ENCODE data around the gene FBN3.

The FBN3 gene

GRCh38 chr19:8041531-8041931 lies 107.9 kb downstream of the FBN3 start:
- TF ChIP-seq, protein P1, sequence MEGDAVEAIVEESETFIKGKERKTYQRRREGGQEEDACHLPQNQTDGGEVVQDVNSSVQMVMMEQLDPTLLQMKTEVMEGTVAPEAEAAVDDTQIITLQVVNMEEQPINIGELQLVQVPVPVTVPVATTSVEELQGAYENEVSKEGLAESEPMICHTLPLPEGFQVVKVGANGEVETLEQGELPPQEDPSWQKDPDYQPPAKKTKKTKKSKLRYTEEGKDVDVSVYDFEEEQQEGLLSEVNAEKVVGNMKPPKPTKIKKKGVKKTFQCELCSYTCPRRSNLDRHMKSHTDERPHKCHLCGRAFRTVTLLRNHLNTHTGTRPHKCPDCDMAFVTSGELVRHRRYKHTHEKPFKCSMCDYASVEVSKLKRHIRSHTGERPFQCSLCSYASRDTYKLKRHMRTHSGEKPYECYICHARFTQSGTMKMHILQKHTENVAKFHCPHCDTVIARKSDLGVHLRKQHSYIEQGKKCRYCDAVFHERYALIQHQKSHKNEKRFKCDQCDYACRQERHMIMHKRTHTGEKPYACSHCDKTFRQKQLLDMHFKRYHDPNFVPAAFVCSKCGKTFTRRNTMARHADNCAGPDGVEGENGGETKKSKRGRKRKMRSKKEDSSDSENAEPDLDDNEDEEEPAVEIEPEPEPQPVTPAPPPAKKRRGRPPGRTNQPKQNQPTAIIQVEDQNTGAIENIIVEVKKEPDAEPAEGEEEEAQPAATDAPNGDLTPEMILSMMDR (conservative IDR thresholded peaks at IDR 0.05; ENCODE audit: low read length), result no peak
- no peak for TF ChIP-seq EZH2phosphoT487 (IDR thresholded peaks at IDR 0.05; ENCODE audit: borderline replicate concordance)
- Histone ChIP-seq H3K79me2 (ENCODE audit: insufficient read depth, low read length) (no peaks in the 10 kb centered on the region), H3F3A (ENCODE audit: low read depth) (no peaks in the 10 kb centered on the region), H4K20me1 (ENCODE audit: insufficient read depth, low read length, poor library complexity, severe bottlenecking) (no peaks in the 10 kb centered on the region), H3K9ac (ENCODE audit: low read depth, low read length, poor library complexity, severe bottlenecking) (no peak overlapping the region), H3K9me3 (ENCODE audit: insufficient read depth, low read depth, low read length) (no peaks in the 10 kb centered on the region), H2AFZ (ENCODE audit: low read length) (no peak overlapping the region), H3K36me3 (ENCODE audit: insufficient read depth, low read length) (no peaks in the 10 kb centered on the region), H3K4me1 (ENCODE audit: insufficient read depth, low read length, poor library complexity, severe bottlenecking) (no peaks in the 10 kb centered on the region), H3K4me3 (ENCODE audit: low read length, poor library complexity, severe bottlenecking) (no peak overlapping the region), H3K4me2 (ENCODE audit: low read depth, low read length, poor library complexity, severe bottlenecking) (no peak overlapping the region), H3K9me2 (replicated peaks; ENCODE audit: low read depth, low read length) (no peaks in the 10 kb centered on the region), H3K27me3 (ENCODE audit: insufficient read depth, low read length, poor library complexity, severe bottlenecking) (no peaks in the 10 kb centered on the region)

GRCh38 chr19:8039231-8039630 lies 110.2 kb downstream of the FBN3 start:
- no peaks in the 10 kb centered on the region for H4K20me1 ChIP-seq (ENCODE audit: insufficient read depth, low read length, poor library complexity, severe bottlenecking)
- no peak overlapping the region for H3K4me2 ChIP-seq (ENCODE audit: low read depth, low read length, poor library complexity, severe bottlenecking)
- H3K4me1 ChIP-seq (ENCODE audit: insufficient read depth, low read length, poor library complexity, severe bottlenecking), result no peaks in the 10 kb centered on the region
- no peak for TF ChIP-seq EZH2phosphoT487 (IDR thresholded peaks at IDR 0.05; ENCODE audit: borderline replicate concordance)
- TF ChIP-seq, protein P1 (conservative IDR thresholded peaks at IDR 0.05; ENCODE audit: low read length), result no peak
- no peaks in the 10 kb centered on the region for H3K36me3 ChIP-seq (ENCODE audit: insufficient read depth, low read length)
- H3K9me2 ChIP-seq (replicated peaks; ENCODE audit: low read depth, low read length), result no peaks in the 10 kb centered on the region
- no peaks in the 10 kb centered on the region for H3K27me3 ChIP-seq (ENCODE audit: insufficient read depth, low read length, poor library complexity, severe bottlenecking)
- H3K4me3 ChIP-seq (ENCODE audit: low read length, poor library complexity, severe bottlenecking), result no peak overlapping the region
- no peaks in the 10 kb centered on the region for H3F3A ChIP-seq (ENCODE audit: low read depth)
- no peak overlapping the region for H3K9ac ChIP-seq (ENCODE audit: low read depth, low read length, poor library complexity, severe bottlenecking)
- H2AFZ ChIP-seq (ENCODE audit: low read length), result no peak overlapping the region
- no peaks in the 10 kb centered on the region for H3K79me2 ChIP-seq (ENCODE audit: insufficient read depth, low read length)
- no peaks in the 10 kb centered on the region for H3K9me3 ChIP-seq (ENCODE audit: insufficient read depth, low read depth, low read length)

GRCh38 chr19:8038815-8039214 lies 110.6 kb downstream of the FBN3 start:
- Histone ChIP-seq H4K20me1 (ENCODE audit: insufficient read depth, low read length, poor library complexity, severe bottlenecking) (no peaks in the 10 kb centered on the region), H3K36me3 (ENCODE audit: insufficient read depth, low read length) (no peaks in the 10 kb centered on the region), H3K27me3 (ENCODE audit: insufficient read depth, low read length, poor library complexity, severe bottlenecking) (no peaks in the 10 kb centered on the region), H3K4me2 (ENCODE audit: low read depth, low read length, poor library complexity, severe bottlenecking) (no peak overlapping the region), H2AFZ (ENCODE audit: low read length) (no peak overlapping the region), H3K4me3 (ENCODE audit: low read length, poor library complexity, severe bottlenecking) (no peak overlapping the region), H3K79me2 (ENCODE audit: insufficient read depth, low read length) (no peaks in the 10 kb centered on the region), H3K9me3 (ENCODE audit: insufficient read depth, low read depth, low read length) (no peaks in the 10 kb centered on the region), H3F3A (ENCODE audit: low read depth) (no peaks in the 10 kb centered on the region), H3K9me2 (replicated peaks; ENCODE audit: low read depth, low read length) (no peaks in the 10 kb centered on the region), H3K4me1 (ENCODE audit: insufficient read depth, low read length, poor library complexity, severe bottlenecking) (no peaks in the 10 kb centered on the region), H3K9ac (ENCODE audit: low read depth, low read length, poor library complexity, severe bottlenecking) (no peak overlapping the region)
- TF ChIP-seq EZH2phosphoT487 (IDR thresholded peaks at IDR 0.05; ENCODE audit: borderline replicate concordance), result no peak
- TF ChIP-seq, protein P1 (conservative IDR thresholded peaks at IDR 0.05; ENCODE audit: low read length), result no peak

Data from Loucy (cell line).